Ectodermal cell (in vitro differentiated cells): ENCODE results near the gene TTC33.
"Not testable (repeated sequence)": the region's sequence is repeated elsewhere in the genome, so short reads cannot be mapped to it uniquely, and the experiment has no call there.

Experiments used
- H3K27ac ChIP-seq: 2 replicates; pipeline ENCODE4 v1.7.0; 2013; ENCODE audit warnings: mild to moderate bottlenecking, low read depth, low read length; ENCODE audit not compliant: insufficient read depth, poor library complexity, severe bottlenecking
- H3K27me3 ChIP-seq: 2 replicates; pipeline ENCODE4 v1.7.0; 2013; ENCODE audit warnings: mild to moderate bottlenecking, low read length; ENCODE audit not compliant: insufficient read depth, control insufficient read depth, poor library complexity, severe bottlenecking
- H3K36me3 ChIP-seq: one replicate; pipeline ENCODE4 v1.7.0; 2013; ENCODE audit warnings: low read length; ENCODE audit not compliant: control insufficient read depth, insufficient read depth
- H3K4me1 ChIP-seq: one replicate; pipeline ENCODE4 v1.7.0; 2013; ENCODE audit warnings: low read length; ENCODE audit not compliant: control insufficient read depth, insufficient read depth
- H3K4me3 ChIP-seq: 2 replicates; pipeline ENCODE4 v1.7.0; 2013; ENCODE audit warnings: low read depth, low read length, control low read depth; ENCODE audit not compliant: insufficient read depth
- H3K9me3 ChIP-seq: 2 replicates; pipeline ENCODE4 v1.7.0; 2013; ENCODE audit warnings: mild to moderate bottlenecking, low read length, moderate library complexity; ENCODE audit not compliant: control insufficient read depth
- WGBS, 2 experiments: methylation state at CpG; one replicate each; pipeline ENCODE4 v1.1.7; 2013; ENCODE audit warnings: missing lambda C conversion rate in 2 of 2; 5-methylcytosine and 5-hydroxymethylcytosine counted together

The TTC33 gene

GRCh38 chr5:40722497-40722911, 33.3 kb downstream of the TTC33 start:
- H3K27me3 ChIP-seq, H3K4me3 ChIP-seq, H3K4me1 ChIP-seq, H3K9me3 ChIP-seq, H3K36me3 ChIP-seq, H3K27ac ChIP-seq: not testable (repeated sequence)
- WGBS, 2 experiments: 93% methylated on average over 37 of the region's 37 CpGs

- H3K27me3 ChIP-seq: no peaks in the 10 kb centered on the region
- H3K36me3 ChIP-seq: peaks cover 8% of the 10 kb centered on the region
- H3K9me3 ChIP-seq: no peaks in the 10 kb centered on the region
- H3K4me3 ChIP-seq: no peak overlapping the region
- no peaks in the 10 kb centered on the region for H3K4me1 ChIP-seq
- no peak overlapping the region for H3K27ac ChIP-seq
Observed at GRCh38 chr5:40720069-40720468, 35.7 kb downstream of the TTC33 start.

- no peaks in the 10 kb centered on the region for H3K36me3 ChIP-seq
Observed at GRCh38 chr5:40717281-40717680, 38.5 kb downstream of the TTC33 start.

GRCh38 chr5:40716590-40716989, 39.2 kb downstream of the TTC33 start:
- Histone ChIP-seq H3K4me3 (no peak overlapping the region), H3K9me3 (no peaks in the 10 kb centered on the region), H3K27ac (no peak overlapping the region), H3K4me1 (no peaks in the 10 kb centered on the region), H3K36me3 (no peaks in the 10 kb centered on the region), H3K27me3 (no peaks in the 10 kb centered on the region)
- WGBS, 2 experiments: 79 to 94% methylated on average over 2 of the region's 2 CpGs

More at GRCh38 chr5:40717281-40717680, 38.5 kb downstream of the TTC33 start:
- Histone ChIP-seq H3K27me3 (no peaks in the 10 kb centered on the region), H3K4me1 (no peaks in the 10 kb centered on the region), H3K4me3 (no peak overlapping the region), H3K27ac (no peak overlapping the region), H3K9me3 (no peaks in the 10 kb centered on the region)

GRCh38 chr5:40716000-40716399, 39.8 kb downstream of the TTC33 start:
- Histone ChIP-seq H3K36me3 (no peaks in the 10 kb centered on the region), H3K4me3 (no peak overlapping the region), H3K27me3 (no peaks in the 10 kb centered on the region), H3K4me1 (no peaks in the 10 kb centered on the region), H3K27ac (no peak overlapping the region), H3K9me3 (no peaks in the 10 kb centered on the region)
- 45 to 46% methylated on average over 2 of the region's 2 CpGs for WGBS, 2 experiments

GRCh38 chr5:40714001-40714400, 41.8 kb downstream of the TTC33 start:
- Histone ChIP-seq H3K27me3 (no peaks in the 10 kb centered on the region), H3K27ac (no peak overlapping the region), H3K4me3 (no peak overlapping the region), H3K36me3 (no peaks in the 10 kb centered on the region), H3K4me1 (no peaks in the 10 kb centered on the region), H3K9me3 (no peaks in the 10 kb centered on the region)

- H3K36me3 ChIP-seq, H3K27me3 ChIP-seq, H3K27ac ChIP-seq, H3K4me3 ChIP-seq, H3K9me3 ChIP-seq, H3K4me1 ChIP-seq: not testable (repeated sequence)
Observed at GRCh38 chr5:40710575-40710974, 45.2 kb downstream of the TTC33 start.

GRCh38 chr5:40705484-40705883, 50.3 kb downstream of the TTC33 start:
- not testable (repeated sequence) for H3K36me3 ChIP-seq, H3K4me3 ChIP-seq, H3K4me1 ChIP-seq, H3K27ac ChIP-seq, H3K9me3 ChIP-seq, H3K27me3 ChIP-seq
- WGBS, 2 experiments: 84 to 91% methylated on average over 1 of the region's 1 CpG

GRCh38 chr5:40702027-40702426, 53.7 kb downstream of the TTC33 start:
- not testable (repeated sequence) for H3K27me3 ChIP-seq, H3K36me3 ChIP-seq, H3K9me3 ChIP-seq, H3K4me3 ChIP-seq, H3K4me1 ChIP-seq, H3K27ac ChIP-seq

- Histone ChIP-seq H3K4me1 (no peaks in the 10 kb centered on the region), H3K27me3 (no peaks in the 10 kb centered on the region), H3K36me3 (no peaks in the 10 kb centered on the region), H3K4me3 (no peak overlapping the region), H3K27ac (no peak overlapping the region), H3K9me3 (no peaks in the 10 kb centered on the region)
- WGBS, 2 experiments: 91 to 96% methylated on average over 5 of the region's 5 CpGs
Observed at GRCh38 chr5:40700116-40700782, 55.5 kb downstream of the TTC33 start.

- Histone ChIP-seq H3K36me3 (no peaks in the 10 kb centered on the region), H3K9me3 (no peaks in the 10 kb centered on the region), H3K4me1 (no peaks in the 10 kb centered on the region), H3K27ac (no peak overlapping the region), H3K27me3 (no peaks in the 10 kb centered on the region), H3K4me3 (no peak overlapping the region)
Observed at GRCh38 chr5:40694433-40694832, 61.3 kb downstream of the TTC33 start.
